Left colon (tissue), 2 donors: Measurements from ENCODE around the gene AGO3. TPM values are rescaled to one million over a fixed set of nuclear protein-coding genes. Genes with fewer than 3 reads are reported as not detected.
"Not testable (repeated sequence)": the region's sequence is repeated elsewhere in the genome, so short reads cannot be mapped to it uniquely, and the experiment has no call there.

Experiments used
- ATAC-seq: fragments of 200-7000 bp; cut with Tn5 transposase; one replicate; pipeline ENCODE4 v1.9.1; 2020; ENCODE audit warnings: mild to moderate bottlenecking, moderate library complexity
- DNase-seq, 2 donors: peaks; one replicate each; pipeline ENCODE4 v3.0.0-alpha.2; 2020
- intact Hi-C, 2 donors: fragments of 100-400 bp; cut with DNase I in 1 of 2; cut with micrococcal nuclease in 1 of 2; formaldehyde crosslinking; loops; one replicate each; pipeline versions ENCODE4 v1.11.2 to v1.14.0; 2022; cut with DNase I, micrococcal nuclease
- total RNA-seq, 2 donors: library from RNA; stranded (reverse); fragmentation: NEBNext Ultra II Directional; extraction: Animal tissue kit (Norgen Biotek cat#: 25700); gene quantifications; one replicate each; pipeline ENCODE4 v1.2.1, GENCODE V29; 2021
- donor health status: DM: no; HTN: no; CAD: no.
- donor health status: DM: yes; HTN: yes; CAD: no.

Gene AGO3
- total RNA-seq, 2 donors from 2014 or later: 17.8 to 19.7 TPM

GRCh38 chr1:35915693-35916092 is 15.2 kb upstream of the AGO3 start:
- ATAC-seq: no peak
- intact Hi-C loops: no loop called here
- DNase-seq: no peak

DNA sequence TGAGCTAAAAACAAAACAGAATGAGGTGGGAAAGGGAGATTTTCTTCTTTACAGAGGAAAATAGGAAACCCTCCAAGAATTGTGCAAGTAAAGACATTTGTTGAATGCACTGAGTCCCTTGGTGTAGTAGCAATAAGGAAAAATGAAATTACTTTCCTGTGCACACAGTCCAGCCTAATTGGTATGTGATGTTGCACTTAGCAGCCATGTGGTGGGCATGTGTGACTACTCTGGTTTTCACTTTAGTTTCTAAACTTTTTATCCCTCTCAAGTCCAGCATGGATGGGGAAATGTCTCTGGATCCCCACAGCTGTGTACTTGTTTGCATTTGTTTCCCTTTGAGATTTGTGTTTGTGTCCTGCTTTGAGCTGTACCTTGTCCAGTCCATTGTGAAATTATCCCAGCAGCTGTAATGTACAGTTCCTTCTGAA is 7.1 kb upstream of the AGO3 start:
- intact Hi-C loops: no loop called here
- ATAC-seq (no peak), DNase-seq (no peak)

- ATAC-seq (no peak), DNase-seq (no peak)
- intact Hi-C loops: no loop called here
Observed at GRCh38 chr1:35924838-35925237, 6.1 kb upstream of the AGO3 start.

- no peak for DNase-seq
- no peak for ATAC-seq
- intact Hi-C loops: no loop called here
Observed at GRCh38 chr1:35925741-35926140, 5.2 kb upstream of the AGO3 start.

DNA sequence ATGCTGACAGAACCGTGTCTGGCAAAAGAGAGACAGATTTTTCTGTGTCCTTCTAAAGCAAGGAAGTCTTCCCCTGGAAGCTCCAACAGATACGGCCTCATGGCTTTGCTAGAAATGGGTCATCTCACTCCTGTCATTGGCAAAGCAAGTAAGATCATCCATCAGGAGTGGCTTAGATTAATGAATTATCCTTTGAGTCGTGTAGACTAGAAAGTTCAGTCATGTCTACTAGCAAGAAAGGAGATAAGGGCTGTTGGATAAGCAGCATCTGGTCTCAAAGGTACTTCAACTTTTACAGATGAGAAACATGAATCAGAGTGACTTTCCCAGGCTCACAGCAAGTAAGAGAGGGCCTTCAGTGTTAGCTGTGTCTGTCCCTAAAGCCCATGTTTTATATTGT is 3.4 kb upstream of the AGO3 start:
- DNase-seq: no peak
- ATAC-seq: no peak
- intact Hi-C loops: no loop called here

DNA sequence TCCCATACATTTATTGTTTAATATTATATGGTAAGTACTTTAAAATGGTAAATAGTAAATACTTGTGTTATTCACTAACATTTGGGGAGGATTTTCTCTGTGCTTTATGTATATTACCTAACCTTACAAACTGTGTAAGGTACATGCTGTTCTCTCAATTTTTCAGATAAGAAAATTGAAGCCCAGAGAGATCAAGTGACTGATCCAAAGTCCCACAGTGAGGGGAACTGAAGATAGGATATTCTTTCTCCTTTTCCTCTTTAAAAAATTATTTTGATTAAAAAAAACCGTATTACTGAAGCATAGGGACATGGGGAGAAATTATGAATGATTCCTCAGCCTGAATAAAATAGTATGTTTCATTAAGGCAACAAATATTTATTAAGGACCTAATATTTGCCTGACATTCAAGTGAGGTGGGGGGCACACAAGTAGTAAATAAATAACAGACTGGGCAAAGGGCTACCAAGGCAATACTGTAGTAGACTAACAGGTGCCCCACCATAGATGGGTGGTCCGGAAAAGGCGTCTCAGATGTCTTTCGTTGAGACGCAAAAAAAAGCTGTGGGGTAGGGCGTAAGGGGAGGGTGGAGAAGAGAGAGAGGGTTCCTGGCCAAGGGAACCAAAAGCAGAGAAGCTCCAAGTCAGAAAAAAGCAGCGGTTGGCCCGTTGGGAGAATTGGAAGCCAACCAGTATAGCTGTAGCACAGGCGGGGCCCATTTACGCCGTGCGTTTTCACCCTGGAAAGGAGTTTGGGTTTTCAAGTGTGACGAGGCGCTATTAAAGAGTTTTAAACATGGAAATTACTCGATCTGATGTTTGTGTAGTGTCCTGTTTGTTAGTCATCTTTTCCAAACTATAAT is 944 bp upstream of the AGO3 start:
- intact Hi-C loops: no loop called here
- peak; percentile 51 for ATAC-seq
- peak; percentile 50 to 60 for DNase-seq

- DNase-seq (peak; percentile 30 to 66), ATAC-seq (peak; percentile 45)
- intact Hi-C loops: no loop called here
Observed at GRCh38 chr1:35931446-35932157, 697 bp downstream of the AGO3 start.

DNA sequence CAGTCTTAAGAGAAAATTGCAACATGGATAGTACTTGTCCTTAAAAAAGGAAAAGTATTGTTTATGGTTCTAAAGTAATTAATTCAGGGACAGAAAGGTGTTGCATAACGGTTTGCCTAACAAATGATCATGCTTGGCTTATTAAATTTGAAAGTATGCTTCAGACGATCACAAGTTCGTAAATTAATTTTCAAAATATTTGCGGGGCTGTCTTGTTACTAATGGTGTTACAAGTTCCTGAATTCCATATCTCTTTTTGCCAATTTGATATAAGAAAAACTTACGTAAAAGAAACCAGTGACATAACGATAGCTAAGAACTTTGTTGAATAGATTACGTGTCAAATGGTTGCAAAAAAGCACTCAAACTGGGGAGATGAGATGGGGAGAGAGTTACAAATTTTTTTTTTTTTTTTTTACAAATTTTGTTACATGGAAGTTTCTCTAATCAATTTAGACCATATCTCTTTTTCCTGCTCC is 1.3 kb downstream of the AGO3 start:
- intact Hi-C loops: no loop called here
- DNase-seq: no peak
- ATAC-seq: no peak

- ATAC-seq: no peak
- DNase-seq: no peak
- intact Hi-C loops: no loop called here
Observed at GRCh38 chr1:35932941-35933340, 2.0 kb downstream of the AGO3 start.

- ATAC-seq: no peak
- intact Hi-C loops: no loop called here
- no peak for DNase-seq
Observed at GRCh38 chr1:35935442-35936388, 4.8 kb downstream of the AGO3 start.

DNA sequence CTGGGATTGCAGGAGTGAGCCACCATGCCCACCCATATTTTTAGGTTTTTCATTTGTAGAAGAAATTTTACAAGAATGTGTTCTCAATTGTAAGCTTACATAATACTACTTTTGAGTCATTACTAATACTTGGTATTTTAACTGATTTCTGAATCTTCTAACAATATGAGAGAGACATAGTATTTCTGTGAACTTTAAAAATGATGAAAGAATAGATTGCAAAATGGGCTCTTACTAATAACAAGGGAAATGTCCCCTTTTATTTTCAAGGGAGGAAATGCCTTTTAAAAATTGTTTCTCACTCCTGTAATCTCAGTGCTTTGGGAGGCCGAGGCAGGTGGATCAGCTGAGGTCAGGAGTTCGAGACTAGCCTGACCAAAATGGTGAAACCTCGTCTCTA is 5.9 kb downstream of the AGO3 start:
- intact Hi-C loops: no loop called here
- ATAC-seq (no peak), DNase-seq (no peak)

DNA sequence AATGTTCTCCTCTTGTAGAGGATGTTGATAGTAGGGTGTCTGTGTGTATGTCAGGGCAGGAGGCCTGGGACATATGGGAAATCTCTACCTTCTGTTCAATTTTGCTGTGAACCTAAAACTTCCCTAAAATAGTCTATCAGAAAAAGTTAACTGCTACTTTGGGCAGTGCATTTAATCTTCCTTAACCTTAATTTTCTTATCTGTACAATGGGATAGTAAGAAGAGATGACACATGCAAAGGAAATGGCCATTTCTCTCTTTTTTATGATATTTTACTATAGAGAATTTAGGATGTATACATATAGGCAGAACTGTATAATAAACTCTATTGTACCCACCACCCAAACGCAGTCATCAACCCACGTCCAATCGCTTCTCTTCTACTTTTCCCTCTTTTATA is 8.6 kb downstream of the AGO3 start:
- ATAC-seq (no peak), DNase-seq (no peak)
- intact Hi-C loops: no loop called here

DNA sequence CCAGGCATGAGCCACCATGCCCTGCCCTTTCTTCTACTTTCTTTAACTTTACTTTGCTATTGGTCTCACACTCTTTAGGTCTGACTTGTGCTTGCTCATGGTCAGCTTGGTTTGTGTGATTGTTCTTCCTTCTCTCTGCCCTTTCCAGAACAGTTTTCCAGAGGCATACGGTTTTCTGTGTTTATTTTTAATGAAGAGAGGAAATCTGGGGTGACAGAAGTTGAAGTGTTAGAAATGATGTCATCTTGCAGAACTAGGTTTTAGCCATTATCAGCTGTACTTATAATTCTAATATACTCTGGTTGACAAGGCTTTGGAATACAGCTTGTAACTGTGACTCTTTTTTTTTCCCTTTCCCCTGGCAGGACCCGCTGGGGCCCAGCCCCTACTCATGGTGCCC is 14.4 kb downstream of the AGO3 start:
- intact Hi-C loops: no loop called here
- no peak for ATAC-seq
- DNase-seq: no peak

- intact Hi-C loops: no loop called here
- DNase-seq (no peak), ATAC-seq (no peak)
Observed at GRCh38 chr1:35947547-35947946, 16.6 kb downstream of the AGO3 start.

- DNase-seq: no peak
Observed at GRCh38 chr1:35958558-35958957, 27.7 kb downstream of the AGO3 start.

DNA sequence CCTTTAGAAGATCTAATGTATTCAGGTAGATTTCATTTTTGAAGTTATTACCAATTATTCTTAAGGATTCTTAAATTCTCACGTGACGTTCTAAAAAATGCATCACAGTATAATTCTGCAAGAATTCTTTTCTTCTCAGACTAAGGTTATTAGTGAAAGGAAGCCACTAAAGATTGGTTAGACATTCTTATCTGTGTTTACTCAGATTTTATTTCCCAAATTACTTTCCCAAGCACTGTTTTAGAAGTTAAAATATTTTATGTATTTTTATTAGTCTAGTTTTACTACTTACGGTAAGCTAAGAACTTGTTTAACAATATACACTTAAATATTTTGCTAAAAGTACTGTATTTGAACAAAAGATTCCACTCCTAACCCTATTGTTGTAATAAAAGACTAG is 28.4 kb downstream of the AGO3 start:
- intact Hi-C loops: no loop called here
- no peak for ATAC-seq
- no peak for DNase-seq

More at GRCh38 chr1:35958558-35958957, 27.7 kb downstream of the AGO3 start:
- intact Hi-C loops: no loop called here
- peak; percentile 74 for ATAC-seq

- DNase-seq: no peak
- ATAC-seq: no peak
- intact Hi-C loops: no loop called here
Observed at GRCh38 chr1:35962952-35963351, 32.0 kb downstream of the AGO3 start.

GRCh38 chr1:35964277-35964676 is 33.4 kb downstream of the AGO3 start:
- DNase-seq, intact Hi-C loops, ATAC-seq: not testable (repeated sequence)

- DNase-seq (no peak), ATAC-seq (no peak)
- intact Hi-C loops: no loop called here
Observed at GRCh38 chr1:35968396-35968795, 37.5 kb downstream of the AGO3 start.
